Mesodermal cell (in vitro differentiated cells): ENCODE results near the gene PAFAH2. TPM values are rescaled to one million over a fixed set of nuclear protein-coding genes. Genes with fewer than 3 reads are reported as not detected.

Source experiments
- H3K27ac ChIP-seq: 2 replicates; pipeline ENCODE4 v1.7.0; 2013; ENCODE audit warnings: mild to moderate bottlenecking, low read depth, low read length, moderate library complexity; ENCODE audit not compliant: severe bottlenecking
- H3K36me3 ChIP-seq: 2 replicates; pipeline ENCODE4 v1.7.1; 2013; ENCODE audit warnings: mild to moderate bottlenecking, low read length, moderate library complexity; ENCODE audit not compliant: control insufficient read depth, insufficient read depth
- H3K4me1 ChIP-seq: one replicate; pipeline ENCODE4 v1.7.1; 2013; ENCODE audit warnings: mild to moderate bottlenecking, low read length; ENCODE audit not compliant: insufficient read depth, control insufficient read depth, poor library complexity, severe bottlenecking
- H3K4me3 ChIP-seq: 2 replicates; pipeline ENCODE4 v1.7.0; 2013; ENCODE audit warnings: low read length, control low read depth, mild to moderate bottlenecking; ENCODE audit not compliant: insufficient read depth, poor library complexity, severe bottlenecking; ENCODE audit errors: extremely low read depth
- H3K9me3 ChIP-seq: 2 replicates; pipeline ENCODE4 v1.7.1; 2013; ENCODE audit warnings: mild to moderate bottlenecking, low read length, moderate library complexity; ENCODE audit not compliant: control insufficient read depth
- WGBS, 2 experiments: methylation state at CpG; one replicate each; pipeline ENCODE4 v1.1.5; 2013; ENCODE audit warnings: missing lambda C conversion rate in 2 of 2; ENCODE audit not compliant: insufficient coverage in 2 of 2; 5-methylcytosine and 5-hydroxymethylcytosine counted together
- polyA plus RNA-seq, 2 experiments: library from polyadenylated mRNA; stranded (reverse); fragments of 50-300 nt; gene quantifications; one replicate each; pipeline ENCODE4 v1.2.3, GENCODE V29; 2013

The PAFAH2 gene
- polyA plus RNA-seq (2013, experiment 1 of 2) = 9.1 TPM
- 13.7 TPM for polyA plus RNA-seq (2013, experiment 2 of 2)

GRCh38 chr1:25997828-25998761 is at the start of gene PAFAH2:
Gene PAFAH2 (minus strand): TSS chr1:25998063. CDS start chr1:25990816, 7,247 bp downstream.
- peak within 1 kb of the TSS; percentile 80 for H3K27ac ChIP-seq

GRCh38 chr1:26047278-26047874 is 49.5 kb upstream of the PAFAH2 start:
- H3K36me3 ChIP-seq = no peaks in the 10 kb centered on the region
- no peak overlapping the region for H3K4me3 ChIP-seq
- no peaks in the 10 kb centered on the region for H3K9me3 ChIP-seq
- H3K4me1 ChIP-seq = peaks cover 12% of the 10 kb centered on the region
- 84 to 93% methylated on average over 6 of the region's 7 CpGs for WGBS, 2 experiments
- H3K27ac ChIP-seq = no peak overlapping the region

More at GRCh38 chr1:25997828-25998761, at the start of gene PAFAH2:
- Histone ChIP-seq H3K4me3 (peak within 1 kb of the TSS; percentile 63), H3K4me1 (peaks cover 13% of the 10 kb centered on the region), H3K9me3 (no peaks in the 10 kb centered on the region), H3K36me3 (no peaks in the 10 kb centered on the region)
- WGBS, 2 experiments = 1 to 7% methylated on average over 36 of the region's 47 CpGs

- H3K4me1 ChIP-seq = peaks cover 12% of the 10 kb centered on the region
- WGBS, 2 experiments = 9 to 14% methylated on average over 45 to 53 of the region's 57 CpGs
- H3K9me3 ChIP-seq = no peaks in the 10 kb centered on the region
- H3K4me3 ChIP-seq = peak overlapping the region; percentile 14
- no peaks in the 10 kb centered on the region for H3K36me3 ChIP-seq
- H3K27ac ChIP-seq = no peak overlapping the region
Observed at GRCh38 chr1:26046246-26047095, 48.6 kb upstream of the PAFAH2 start.

DNA sequence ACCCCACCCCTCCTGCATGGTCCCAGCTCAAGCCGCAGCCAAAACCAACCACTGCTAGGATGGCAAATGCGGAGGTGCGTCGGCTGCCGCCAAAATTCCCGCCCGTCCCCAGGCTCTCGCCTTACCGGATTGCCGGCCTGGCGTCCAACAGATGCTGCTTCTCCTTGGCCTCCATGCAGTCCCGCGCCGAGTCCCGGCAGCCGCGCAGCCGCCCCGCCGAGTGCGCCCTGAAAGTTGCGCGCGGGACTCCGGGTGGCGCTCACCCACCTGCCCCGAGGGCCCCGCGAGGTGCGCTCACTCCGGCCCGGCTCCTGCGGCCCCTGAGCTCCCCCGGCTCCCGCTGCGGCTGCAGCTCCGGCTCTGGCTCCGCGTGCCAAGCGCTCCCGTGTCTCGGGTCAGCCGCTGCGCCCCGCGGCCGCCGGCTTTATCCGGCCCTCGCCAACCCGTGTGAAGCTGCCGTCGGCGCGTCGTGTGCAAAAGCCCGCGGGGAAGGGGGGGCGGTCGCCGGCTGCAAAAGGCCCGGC is 47.9 kb upstream of the PAFAH2 start, which contains the start of gene SLC30A2:
Gene SLC30A2 (minus strand): TSS at position 397 of the 524 bp plus-strand sequence. CDS start 222 bp downstream, at position 175.
- 1 to 3% methylated on average over 35 to 36 of the region's 62 CpGs for WGBS, 2 experiments
- H3K9me3 ChIP-seq = no peaks in the 10 kb centered on the region
- H3K4me1 ChIP-seq = peaks cover 12% of the 10 kb centered on the region
- H3K36me3 ChIP-seq = no peaks in the 10 kb centered on the region
- peak within 1 kb of the TSS; percentile 14 for H3K4me3 ChIP-seq
- H3K27ac ChIP-seq = no peak within 1 kb of the TSS

DNA sequence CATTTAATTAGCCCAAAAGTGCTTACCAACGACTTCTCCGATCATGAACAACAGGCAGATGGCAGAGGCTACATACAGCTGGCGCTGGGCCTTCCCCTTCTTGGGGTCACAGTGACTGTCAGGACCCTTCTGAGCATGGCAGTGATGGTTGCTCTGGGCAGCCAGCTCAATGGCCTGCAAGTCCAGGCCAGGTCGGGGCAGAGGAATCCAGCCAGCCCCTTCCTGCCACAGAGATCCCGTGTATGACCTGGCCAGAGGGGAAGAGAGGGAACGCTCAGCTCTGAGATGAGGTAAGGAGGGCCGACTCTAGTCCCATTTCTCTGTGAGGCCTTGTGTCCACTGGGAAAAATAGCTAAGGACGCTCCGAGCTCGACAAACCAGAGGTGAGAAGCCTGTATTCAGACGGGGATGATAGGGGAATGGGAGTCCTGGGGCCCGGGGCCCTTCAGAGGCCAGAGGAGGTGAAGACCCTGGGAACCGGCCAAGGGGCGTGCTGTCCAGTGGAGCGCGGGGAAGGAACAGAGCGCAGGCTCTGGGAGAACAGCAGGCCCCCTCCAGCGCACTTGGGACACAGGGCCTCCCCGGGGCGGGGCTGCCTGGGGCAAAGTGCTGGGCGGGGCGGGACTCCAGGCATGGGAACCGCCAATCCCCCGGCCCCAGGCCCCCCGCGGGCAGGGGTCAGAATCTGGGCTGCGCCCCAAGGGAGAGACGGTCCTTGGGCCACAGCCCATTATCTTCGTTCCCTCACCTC is 47.3 kb upstream of the PAFAH2 start:
- H3K4me1 ChIP-seq = peaks cover 12% of the 10 kb centered on the region
- H3K27ac ChIP-seq = no peak overlapping the region
- no peak overlapping the region for H3K4me3 ChIP-seq
- WGBS, 2 experiments = 44 to 49% methylated on average over 24 to 25 of the region's 29 CpGs
- no peaks in the 10 kb centered on the region for H3K36me3 ChIP-seq
- H3K9me3 ChIP-seq = no peaks in the 10 kb centered on the region

DNA sequence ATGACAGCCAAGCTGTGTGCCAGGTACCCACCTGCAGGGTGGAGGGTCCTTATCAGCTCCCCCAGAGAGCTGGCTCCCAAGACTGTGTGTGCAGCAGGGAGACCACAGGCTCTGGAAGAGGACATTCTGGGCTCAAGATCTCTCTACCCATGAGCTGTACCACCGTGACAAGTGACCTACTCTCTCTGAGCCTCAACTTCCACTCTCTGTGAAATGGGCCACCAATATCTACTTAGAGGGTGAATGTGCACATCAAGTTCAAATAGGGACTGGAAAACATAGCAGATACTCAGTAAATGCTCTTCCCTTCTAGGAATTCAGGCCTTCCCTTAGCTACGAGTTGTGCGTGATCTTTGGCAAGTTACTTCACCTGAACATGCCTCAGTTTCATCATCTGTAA is 46.6 kb upstream of the PAFAH2 start:
- WGBS, 2 experiments = 92 to 100% methylated on average over 2 to 3 of the region's 3 CpGs
- peaks cover 12% of the 10 kb centered on the region for H3K4me1 ChIP-seq
- H3K4me3 ChIP-seq = no peak overlapping the region
- H3K36me3 ChIP-seq = no peaks in the 10 kb centered on the region
- H3K27ac ChIP-seq = no peak overlapping the region
- H3K9me3 ChIP-seq = no peaks in the 10 kb centered on the region

- no peaks in the 10 kb centered on the region for H3K9me3 ChIP-seq
Observed at GRCh38 chr1:26043765-26044164, 45.9 kb upstream of the PAFAH2 start.

DNA sequence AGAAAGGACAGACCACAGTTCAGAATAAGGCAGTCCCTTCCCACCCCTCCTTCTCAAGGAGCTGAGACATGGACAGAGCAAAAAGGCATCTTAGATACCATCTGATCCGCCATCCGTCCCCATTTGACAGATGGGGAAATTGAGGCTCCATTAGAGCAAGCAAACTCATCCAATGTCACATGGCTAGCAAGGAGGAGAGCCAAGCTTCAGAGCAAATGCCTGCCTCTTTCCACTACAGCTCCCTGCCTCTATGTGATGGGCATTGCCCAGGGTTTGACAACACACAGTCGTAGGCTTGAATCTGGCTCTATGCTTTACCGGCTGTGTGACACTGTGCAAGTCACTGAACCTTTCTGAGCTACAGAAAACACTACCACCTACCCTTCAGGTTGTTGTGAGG is 44.1 kb upstream of the PAFAH2 start:
- H3K27ac ChIP-seq = no peak overlapping the region
- WGBS, 2 experiments = 93% methylated on average over 3 of the region's 4 CpGs; no CpG with 5 or more reads in 1 of the 2 experiments
- peaks cover 12% of the 10 kb centered on the region for H3K4me1 ChIP-seq

More at GRCh38 chr1:26043765-26044164, 45.9 kb upstream of the PAFAH2 start:
- 100% methylated on average over 2 of the region's 2 CpGs for WGBS, 2 experiments
- Histone ChIP-seq H3K4me1 (peaks cover 12% of the 10 kb centered on the region), H3K27ac (no peak overlapping the region), H3K36me3 (no peaks in the 10 kb centered on the region), H3K4me3 (no peak overlapping the region)

GRCh38 chr1:26041401-26041800 is 43.5 kb upstream of the PAFAH2 start:
- Histone ChIP-seq H3K36me3 (no peaks in the 10 kb centered on the region), H3K4me1 (peaks cover 10% of the 10 kb centered on the region), H3K4me3 (no peak overlapping the region), H3K27ac (no peak overlapping the region), H3K9me3 (no peaks in the 10 kb centered on the region)
- 75 to 98% methylated on average over 6 of the region's 7 CpGs for WGBS, 2 experiments

More for the DNA sequence above, 44.1 kb upstream of the PAFAH2 start:
- no peaks in the 10 kb centered on the region for H3K9me3 ChIP-seq
- H3K36me3 ChIP-seq = no peaks in the 10 kb centered on the region
- H3K4me3 ChIP-seq = no peak overlapping the region
